AG09309 (cell line): ENCODE measurements around the gene PTPRM.

Experiments used
- DNase-seq: peaks from one replicate; pipeline ENCODE4 v3.0.0-alpha.2; 2010; ENCODE audit warnings: low read depth
- H3K4me3 ChIP-seq: 2 replicates; pipeline ENCODE4 v1.5.1; 2011; ENCODE audit warnings: mild to moderate bottlenecking, low read depth, low read length, moderate library complexity; ENCODE audit not compliant: control insufficient read depth
- TF ChIP-seq, protein P1 (sequence below): IDR thresholded peaks from 2 replicates; pipeline ENCODE4 v1.5.1; 2011; ENCODE audit warnings: mild to moderate bottlenecking, low read depth, low read length, inconsistent platforms; ENCODE audit not compliant: insufficient read depth, control insufficient read depth; ENCODE audit errors: missing control alignments

PTPRM gene

DNA sequence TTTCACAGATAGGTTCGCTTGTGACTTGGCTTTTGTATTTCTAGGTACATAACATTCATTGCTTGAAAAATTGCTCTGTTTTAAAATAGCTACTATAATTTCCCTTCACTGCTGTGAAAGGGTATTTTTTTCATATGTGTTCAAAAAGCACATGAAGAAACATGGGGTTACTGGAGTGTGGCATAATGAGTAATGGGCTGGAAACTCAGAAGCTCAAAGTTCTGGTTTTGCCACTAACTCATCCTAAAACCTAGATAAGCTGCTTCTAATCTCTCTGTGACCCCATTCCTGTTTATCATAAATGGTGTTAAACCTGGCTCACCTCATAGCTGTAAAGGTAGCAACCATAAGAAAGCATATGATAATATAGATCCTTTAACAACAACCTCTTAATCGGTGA, 319.3 kb downstream of the PTPRM start:
- no peak overlapping the region for H3K4me3 ChIP-seq
- TF ChIP-seq, protein P1, sequence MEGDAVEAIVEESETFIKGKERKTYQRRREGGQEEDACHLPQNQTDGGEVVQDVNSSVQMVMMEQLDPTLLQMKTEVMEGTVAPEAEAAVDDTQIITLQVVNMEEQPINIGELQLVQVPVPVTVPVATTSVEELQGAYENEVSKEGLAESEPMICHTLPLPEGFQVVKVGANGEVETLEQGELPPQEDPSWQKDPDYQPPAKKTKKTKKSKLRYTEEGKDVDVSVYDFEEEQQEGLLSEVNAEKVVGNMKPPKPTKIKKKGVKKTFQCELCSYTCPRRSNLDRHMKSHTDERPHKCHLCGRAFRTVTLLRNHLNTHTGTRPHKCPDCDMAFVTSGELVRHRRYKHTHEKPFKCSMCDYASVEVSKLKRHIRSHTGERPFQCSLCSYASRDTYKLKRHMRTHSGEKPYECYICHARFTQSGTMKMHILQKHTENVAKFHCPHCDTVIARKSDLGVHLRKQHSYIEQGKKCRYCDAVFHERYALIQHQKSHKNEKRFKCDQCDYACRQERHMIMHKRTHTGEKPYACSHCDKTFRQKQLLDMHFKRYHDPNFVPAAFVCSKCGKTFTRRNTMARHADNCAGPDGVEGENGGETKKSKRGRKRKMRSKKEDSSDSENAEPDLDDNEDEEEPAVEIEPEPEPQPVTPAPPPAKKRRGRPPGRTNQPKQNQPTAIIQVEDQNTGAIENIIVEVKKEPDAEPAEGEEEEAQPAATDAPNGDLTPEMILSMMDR: no peak
- no peak for DNase-seq

DNA sequence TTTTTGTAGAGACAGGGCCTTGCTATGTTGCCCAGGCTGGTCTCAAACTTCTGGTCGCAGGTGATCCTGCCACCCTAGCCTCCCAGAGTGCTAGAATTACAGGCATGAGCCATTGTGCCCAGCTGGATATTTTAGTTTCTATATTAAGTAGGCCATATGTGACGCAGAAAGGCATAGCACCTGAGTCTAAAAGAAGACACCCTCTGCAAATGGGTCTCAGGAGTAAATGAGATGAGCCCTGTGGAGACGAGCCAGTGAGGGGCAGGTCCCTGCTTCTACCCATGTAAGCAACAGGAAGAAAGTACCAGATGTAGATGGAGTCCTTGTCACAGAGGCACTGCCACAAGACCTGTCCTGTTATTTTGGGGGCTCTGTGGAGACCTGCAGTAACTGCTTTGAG, 322.4 kb downstream of the PTPRM start:
- TF ChIP-seq, protein P1: no peak
- no peak overlapping the region for H3K4me3 ChIP-seq
- DNase-seq: no peak

DNA sequence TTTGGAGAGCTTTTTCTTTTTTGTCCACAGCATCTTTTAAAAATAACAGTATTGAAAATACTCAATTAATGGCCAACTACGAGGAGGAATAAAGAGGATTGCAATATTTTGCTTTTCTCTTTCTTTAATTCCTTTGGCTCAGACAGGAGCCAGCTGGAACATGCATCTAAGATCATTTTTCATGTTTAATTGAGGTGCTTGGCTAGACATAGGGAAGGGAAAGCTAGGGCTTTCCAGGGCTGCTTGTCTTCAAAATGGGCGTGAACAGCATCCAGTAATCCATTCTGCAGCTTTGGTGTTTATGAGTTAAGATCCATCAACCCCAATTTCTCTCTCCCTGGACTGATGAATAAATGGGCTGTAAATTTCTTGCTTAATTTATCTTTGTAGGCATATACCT, 323.0 kb downstream of the PTPRM start:
- TF ChIP-seq, protein P1: no peak
- no peak for DNase-seq
- H3K4me3 ChIP-seq: no peak overlapping the region

DNA sequence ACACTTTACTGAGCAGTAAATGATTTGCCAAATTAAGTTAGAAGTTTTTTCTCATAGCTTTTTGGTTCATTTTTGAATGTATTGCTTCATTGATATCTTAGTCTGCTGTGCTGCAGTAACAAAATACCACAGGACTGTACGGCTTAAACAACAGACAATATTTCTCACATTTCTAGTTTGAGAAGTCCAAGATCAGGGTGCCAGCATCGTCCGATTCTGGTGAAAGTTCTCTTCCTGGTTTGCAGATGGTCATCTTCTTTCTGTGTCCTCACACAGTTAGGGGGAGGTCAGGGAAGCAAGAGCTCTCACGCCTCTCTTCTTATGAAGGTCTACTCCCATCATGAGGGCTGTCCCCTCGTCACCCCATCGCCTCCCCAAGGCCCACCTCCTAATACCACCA, 325.4 kb downstream of the PTPRM start:
- H3K4me3 ChIP-seq: no peak overlapping the region
- DNase-seq: no peak
- TF ChIP-seq, protein P1: no peak

DNA sequence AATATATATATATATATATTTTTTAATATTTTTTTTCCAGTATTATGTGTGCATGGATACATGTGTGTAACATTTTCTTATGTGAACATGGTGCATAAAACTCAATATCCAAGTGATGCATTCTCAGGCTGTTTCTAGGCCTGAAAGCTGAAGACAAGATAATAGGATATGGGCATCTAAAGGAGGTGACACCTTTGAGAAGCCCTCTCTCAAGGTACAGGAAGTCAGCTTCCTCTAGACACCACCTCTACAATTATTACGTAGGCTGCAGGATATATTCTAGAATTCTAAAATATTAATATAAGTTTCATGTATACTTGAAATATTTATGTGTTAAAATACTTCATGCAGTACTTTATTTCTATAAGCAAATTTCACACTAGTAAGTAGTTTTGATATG, 327.5 kb downstream of the PTPRM start:
- DNase-seq: no peak
- H3K4me3 ChIP-seq: no peak overlapping the region
- TF ChIP-seq, protein P1: no peak

DNA sequence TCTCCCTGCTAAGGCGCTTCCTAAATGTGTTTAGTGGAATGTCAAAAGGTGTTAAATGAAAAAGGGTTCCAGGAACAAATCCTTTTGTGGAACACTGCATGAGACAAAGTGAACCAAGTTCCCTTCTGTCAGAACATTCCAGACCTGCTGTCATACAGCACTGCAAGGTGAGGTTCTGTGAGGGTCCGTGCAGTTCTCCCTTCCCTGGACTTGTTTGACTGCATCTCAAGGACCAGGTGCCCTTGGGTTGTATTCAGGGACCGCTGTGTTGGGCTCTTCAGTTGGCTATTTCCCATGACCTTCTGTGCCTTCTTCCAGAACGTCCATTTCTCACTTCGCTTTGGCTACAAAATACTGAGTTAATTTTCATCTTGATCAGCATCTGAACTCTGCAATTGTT, 328.2 kb downstream of the PTPRM start:
- TF ChIP-seq, protein P1: no peak
- no peak for DNase-seq
- H3K4me3 ChIP-seq: no peak overlapping the region

DNA sequence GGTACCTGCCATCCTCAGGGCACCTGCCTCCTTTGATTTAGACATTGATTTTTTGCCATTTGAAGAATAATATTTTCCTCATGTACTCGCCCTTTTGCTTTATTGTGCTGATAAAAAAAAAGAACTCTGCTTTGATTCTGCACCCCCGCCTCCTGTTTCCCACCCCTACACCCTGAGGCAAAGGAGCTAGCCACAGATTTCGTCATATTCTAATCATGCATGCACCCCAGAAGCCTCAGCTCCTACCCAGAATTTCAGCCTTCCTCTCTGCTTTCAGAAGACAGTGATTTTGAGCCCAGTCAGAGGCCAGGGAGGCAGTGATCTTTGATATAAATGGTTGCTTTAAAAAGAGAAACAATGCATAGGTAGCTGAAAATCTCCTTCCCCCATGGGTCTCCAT, 329.0 kb downstream of the PTPRM start:
- DNase-seq: no peak
- H3K4me3 ChIP-seq: no peak overlapping the region
- TF ChIP-seq, protein P1: no peak
